IMR-90 (cell line): ENCODE results near the gene FUT8. TPM values are rescaled to one million over a fixed set of nuclear protein-coding genes. Genes with fewer than 3 reads are reported as not detected.

Experiments used
- ATAC-seq: fragments of 200-7000 bp; cut with Tn5 transposase; 2 replicates; pipeline ENCODE4 v1.9.1; 2020; ENCODE audit warnings: low read depth, mild to moderate bottlenecking, moderate library complexity
- BruUV-seq: library from RNA; stranded (reverse); fragments of 400-500 nt; replicated peaks from 2 replicates; lab custom pipeline; 2021; lab: Mats Ljungman, UMichigan
- CTCF ChIA-PET: fragments of 300-600 bp; formaldehyde crosslinking; extraction: SDS; loops from one replicate; lab custom pipeline; 2021; ENCODE audit warnings: antibody characterized with exemption; lab: Yijun Ruan, JAX
- POLR2A ChIA-PET: fragments of 300-600 bp; sonication (Branson Sonifier 250); formaldehyde crosslinking; loops from one replicate; lab custom pipeline; 2022; ENCODE audit warnings: antibody characterized with exemption; ENCODE audit not compliant: unreplicated experiment; lab: Charles Lee
- DNase-seq: peaks from one replicate; pipeline ENCODE4 v3.0.0; 2013
- H2AFZ ChIP-seq: replicated peaks from 2 replicates; pipeline ENCODE3; 2013; ENCODE audit warnings: low read length, mild to moderate bottlenecking; ENCODE audit not compliant: poor library complexity
- H2AK5ac ChIP-seq: 2 replicates; pipeline ENCODE4 v1.6.1; 2013; ENCODE audit warnings: low read depth, low read length, inconsistent platforms
- H2AK9ac ChIP-seq: replicated peaks from 2 replicates; pipeline ENCODE3; 2013; ENCODE audit warnings: mild to moderate bottlenecking, low read depth, low read length, moderate library complexity; ENCODE audit not compliant: poor library complexity
- H2BK120ac ChIP-seq: 2 replicates; pipeline ENCODE4 v1.6.1; 2013; ENCODE audit warnings: low read depth, low read length, inconsistent platforms
- H2BK15ac ChIP-seq: 3 replicates; pipeline ENCODE4 v1.6.1; 2013; ENCODE audit warnings: low read depth, low read length, inconsistent platforms
- H2BK20ac ChIP-seq: 2 replicates; pipeline ENCODE4 v1.6.1; 2013; ENCODE audit warnings: low read depth, mild to moderate bottlenecking, inconsistent platforms, low read length, moderate library complexity
- H2BK5ac ChIP-seq: 2 replicates; pipeline ENCODE4 v1.6.1; 2013; ENCODE audit warnings: mild to moderate bottlenecking, low read depth, low read length, inconsistent platforms; ENCODE audit not compliant: poor library complexity, severe bottlenecking
- H3K14ac ChIP-seq: replicated peaks from 2 replicates; pipeline ENCODE4 v1.6.1; 2013; ENCODE audit warnings: low read depth, low read length, inconsistent platforms
- H3K18ac ChIP-seq: 2 replicates; pipeline ENCODE4 v1.6.1; 2013; ENCODE audit warnings: low read depth, low read length, control low read depth
- H3K23ac ChIP-seq: 2 replicates; pipeline ENCODE4 v1.6.1; 2013; ENCODE audit warnings: low read depth, low read length, inconsistent platforms
- H3K27ac ChIP-seq: 2 replicates; pipeline ENCODE4 v1.5.1; 2013; ENCODE audit warnings: mild to moderate bottlenecking, control low read depth, low read length; ENCODE audit not compliant: insufficient read depth
- H3K27me3 ChIP-seq: 2 replicates; pipeline ENCODE4 v1.6.1; 2013; ENCODE audit warnings: low read length; ENCODE audit not compliant: control insufficient read depth, insufficient read depth
- H3K36me3 ChIP-seq: 2 replicates; pipeline ENCODE4 v1.6.1; 2013; ENCODE audit warnings: low read length, mixed read lengths; ENCODE audit not compliant: control insufficient read depth, insufficient read depth
- H3K4ac ChIP-seq: 2 replicates; pipeline ENCODE4 v1.6.1; 2013; ENCODE audit warnings: low read depth, low read length, inconsistent platforms
- H3K4me1 ChIP-seq: 2 replicates; pipeline ENCODE4 v1.6.1; 2013; ENCODE audit warnings: low read length, mixed read lengths; ENCODE audit not compliant: control insufficient read depth, insufficient read depth
- H3K4me2 ChIP-seq: 2 replicates; pipeline ENCODE4 v1.6.1; 2013; ENCODE audit warnings: low read depth, mild to moderate bottlenecking, control low read depth, low read length, moderate library complexity
- H3K4me3 ChIP-seq: 2 replicates; pipeline ENCODE4 v1.5.1; 2013; ENCODE audit warnings: low read depth, mild to moderate bottlenecking, control low read depth, low read length, moderate library complexity; ENCODE audit not compliant: insufficient read depth
- H3K56ac ChIP-seq: 2 replicates; pipeline ENCODE4 v1.6.1; 2013; ENCODE audit warnings: low read length, inconsistent platforms; ENCODE audit not compliant: insufficient read depth; ENCODE audit errors: extremely low read depth
- H3K79me1 ChIP-seq, 2 experiments: 2 replicates each; pipeline ENCODE4 v1.6.1; 2013; ENCODE audit warnings: low read length in 2 of 2, inconsistent platforms in 1 of 2, low read depth in 1 of 2
- H3K9ac ChIP-seq: 2 replicates; pipeline ENCODE4 v1.6.1; 2013; ENCODE audit warnings: low read depth, low read length, control low read depth
- H3K9me1 ChIP-seq: 2 replicates; pipeline ENCODE4 v1.6.1; 2013; ENCODE audit warnings: low read length, inconsistent platforms; ENCODE audit not compliant: insufficient read depth
- H3K9me3 ChIP-seq: 2 replicates; pipeline ENCODE4 v1.6.1; 2013; ENCODE audit warnings: low read length; ENCODE audit not compliant: control insufficient read depth, insufficient read depth
- H4K20me1 ChIP-seq: 2 replicates; pipeline ENCODE4 v1.6.1; 2013; ENCODE audit warnings: low read length, inconsistent platforms; ENCODE audit not compliant: insufficient read depth
- H4K5ac ChIP-seq: 2 replicates; pipeline ENCODE4 v1.6.1; 2013; ENCODE audit warnings: mild to moderate bottlenecking, low read depth, low read length, control low read depth
- H4K8ac ChIP-seq, 2 experiments: 2 replicates each; pipeline ENCODE4 v1.6.1; 2013; ENCODE audit warnings: low read depth in 2 of 2, low read length in 2 of 2, control low read depth in 1 of 2, inconsistent platforms in 1 of 2
- H4K91ac ChIP-seq: 2 replicates; pipeline ENCODE4 v1.6.1; 2013; ENCODE audit warnings: low read depth, low read length, inconsistent platforms; ENCODE audit not compliant: insufficient read depth
- BHLHE40 ChIP-seq: fragments of 150-350 bp; IDR thresholded peaks from 2 replicates; pipeline ENCODE4 v1.6.1; 2016; ENCODE audit warnings: mild to moderate bottlenecking, low read depth, low read length
- CEBPB ChIP-seq: IDR thresholded peaks from 2 replicates; pipeline ENCODE4 v1.6.1; 2012; ENCODE audit warnings: low read depth, low read length, improper control_type of control experiment
- CHD1 ChIP-seq: IDR thresholded peaks from 2 replicates; pipeline ENCODE4 v1.6.1; 2012; ENCODE audit warnings: low read depth, low read length, improper control_type of control experiment
- CTCF ChIP-seq: conservative IDR thresholded peaks from 2 replicates; pipeline ENCODE4 v1.5.1; 2012; ENCODE audit warnings: mild to moderate bottlenecking, low read depth, low read length, improper control_type of control experiment
- ELK1 ChIP-seq: fragments of 150-350 bp; IDR thresholded peaks from 2 replicates; pipeline ENCODE4 v1.6.1; 2016; ENCODE audit warnings: low read depth, mild to moderate bottlenecking, low read length, moderate library complexity, borderline replicate concordance
- FOS ChIP-seq: fragments of 150-350 bp; IDR thresholded peaks from 2 replicates; pipeline ENCODE4 v1.6.1; 2016; ENCODE audit warnings: low read depth, low read length
- MAZ ChIP-seq: IDR thresholded peaks from 2 replicates; pipeline ENCODE4 v1.6.1; 2012; ENCODE audit warnings: low read depth, mild to moderate bottlenecking, low read length, improper control_type of control experiment, moderate library complexity, borderline replicate concordance
- MXI1 ChIP-seq: IDR thresholded peaks from 2 replicates; pipeline ENCODE4 v1.6.1; 2012; ENCODE audit warnings: low read depth, mild to moderate bottlenecking, low read length, moderate library complexity, borderline replicate concordance
- NFE2L2 ChIP-seq: fragments of 150-350 bp; IDR thresholded peaks from 2 replicates; pipeline ENCODE4 v1.6.1; 2016; ENCODE audit warnings: low read depth, mild to moderate bottlenecking, low read length
- RFX5 ChIP-seq: IDR thresholded peaks from 2 replicates; pipeline ENCODE4 v1.8.0; 2012; ENCODE audit warnings: low read depth, mild to moderate bottlenecking, low read length, moderate library complexity
- SMC3 ChIP-seq: fragments of 150-350 bp; IDR thresholded peaks from 2 replicates; pipeline ENCODE4 v1.6.1; 2016; ENCODE audit warnings: low read depth, mild to moderate bottlenecking, antibody characterized with exemption, low read length, moderate library complexity
- WGBS, 2 experiments: methylation state at CpG; one replicate each; pipeline versions ENCODE4 v1.1.5 to v1.1.7; 2013; ENCODE audit warnings: missing lambda C conversion rate in 2 of 2; ENCODE audit not compliant: insufficient read length in 1 of 2; ENCODE audit errors: extremely low coverage in 2 of 2; 5-methylcytosine and 5-hydroxymethylcytosine counted together
- dilution Hi-C: fragments of 300-500 bp; cut with HindIII; formaldehyde crosslinking; loops from one replicate; pipeline ENCODE4 v1.14.3; 2018; ENCODE audit warnings: low sequenced_read_pairs; ENCODE audit not compliant: unreplicated experiment
- in situ Hi-C: fragments of 300-500 bp; cut with MboI; formaldehyde crosslinking; loops from 3 replicates; pipeline ENCODE4 v1.14.3; 2019; ENCODE audit warnings: low sequenced_read_pairs, inconsistent platforms, mixed read lengths
- intact Hi-C: fragments of 100-400 bp; cut with micrococcal nuclease; formaldehyde crosslinking; loops from 2 replicates; pipeline ENCODE4 v1.10.0; 2022
- polyA plus RNA-seq, 3 experiments: library from polyadenylated mRNA; depleted of rRNA; stranded (reverse); fragments of >200 nt; gene quantifications; 2 replicates each; pipeline ENCODE4 v1.2.3, GENCODE V29; 2012; ENCODE audit warnings: low replicate concordance in 1 of 3
- total RNA-seq: library from RNA; depleted of rRNA; stranded (reverse); fragments of >200 nt; gene quantifications from 2 replicates; pipeline ENCODE4 v1.2.3, GENCODE V29; 2012

Gene FUT8
- total and polyA plus RNA-seq, 2 of the 4 experiments (the other 2 are of a cell fraction), result 15.6 to 72.9 TPM

- Histone ChIP-seq H2BK5ac (no peak overlapping the region), H3K36me3 (peaks cover 2% of the 10 kb centered on the region; the same call in 1 of the 2 replicates), H3K9me3 (no peaks in the 10 kb centered on the region; the same call in 1 of the 2 replicates), H3K4me2 (no peak overlapping the region), H3K23ac (no peak overlapping the region), H2BK120ac (no peak overlapping the region), H4K91ac (no peak overlapping the region), H2AK9ac (no peak overlapping the region), H3K27me3 (no peaks in the 10 kb centered on the region), H4K20me1 (no peaks in the 10 kb centered on the region), H3K56ac (no peak overlapping the region), H3K18ac (no peak overlapping the region), H2AFZ (no peak overlapping the region), H4K5ac (no peak overlapping the region), H3K9me1 (no peaks in the 10 kb centered on the region), H2BK20ac (no peak overlapping the region), H3K4ac (no peak overlapping the region), H2AK5ac (no peak overlapping the region), H3K14ac (no peak overlapping the region), H3K4me1 (peaks cover 2% of the 10 kb centered on the region), H2BK15ac (no peak overlapping the region), H4K8ac (no peak overlapping the region), H3K79me1 (peaks cover 13 to 36% of the 10 kb centered on the region in 2 experiments; a peak in 3 of 4 replicates), H3K4me3 (no peak overlapping the region), H3K9ac (no peak overlapping the region), H3K27ac (no peak overlapping the region)
- dilution Hi-C loops (no loop called here), intact Hi-C loops (no loop called here), in situ Hi-C loops (no loop called here)
- CTCF ChIA-PET, result no interaction called here
- WGBS, 2 experiments, result no CpG with 5 or more reads among the region's 7 CpGs
- ATAC-seq (no peak), DNase-seq (no peak)
- POLR2A ChIA-PET, result no interaction called here
- no TSS peak for BruUV-seq
- TF ChIP-seq ELK1 (no peak), NFE2L2 (no peak), SMC3 (no peak), MAZ (no peak), CTCF (no peak), BHLHE40 (no peak), CEBPB (no peak), FOS (no peak), MXI1 (no peak), CHD1 (no peak), RFX5 (no peak)
Observed at GRCh38 chr14:65431245-65431644, 18.7 kb downstream of the FUT8 start.
